Activated CD4-positive, alpha-beta T cell treated with anti-CD3 and anti-CD28 coated beads, Interleukin-2, amount 50 U/mL, for 1 hour (primary cell): Measurements from ENCODE around the gene SMIM41.
A peak's percentile ranks its signal among the peaks of the same experiment; 100 is the strongest.

Experiments
- DNase-seq: peaks from one replicate; pipeline ENCODE4 v3.0.0-alpha.2; 2020

Gene SMIM41

DNA sequence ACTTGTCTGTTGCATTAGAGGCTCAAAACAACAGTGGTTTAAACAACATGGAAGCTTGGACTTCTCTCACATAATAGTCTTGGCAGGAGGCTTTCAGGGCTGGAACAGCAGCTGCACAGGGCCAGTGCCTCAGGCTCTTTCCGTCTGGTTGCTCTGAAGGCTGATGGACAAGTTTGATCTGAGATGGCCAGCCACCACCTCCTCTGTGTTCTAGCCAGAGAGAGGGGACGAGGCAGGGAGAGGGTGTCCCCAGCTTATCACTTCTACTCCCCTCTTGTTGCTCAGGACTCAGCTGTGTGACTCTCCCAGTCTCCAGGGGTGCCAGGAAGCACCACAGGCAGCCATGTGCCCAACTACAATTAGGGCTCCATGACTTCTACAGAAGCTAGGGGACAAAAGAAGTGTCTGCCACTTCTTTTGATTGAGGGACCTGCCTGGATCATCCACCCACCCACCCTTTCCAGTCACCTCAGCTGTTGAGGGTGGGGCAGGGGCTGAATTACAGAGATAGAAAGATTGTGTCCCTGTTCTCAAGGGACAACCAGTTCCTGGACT is 46.6 kb downstream of the SMIM41 start:
- no peak for DNase-seq

DNA sequence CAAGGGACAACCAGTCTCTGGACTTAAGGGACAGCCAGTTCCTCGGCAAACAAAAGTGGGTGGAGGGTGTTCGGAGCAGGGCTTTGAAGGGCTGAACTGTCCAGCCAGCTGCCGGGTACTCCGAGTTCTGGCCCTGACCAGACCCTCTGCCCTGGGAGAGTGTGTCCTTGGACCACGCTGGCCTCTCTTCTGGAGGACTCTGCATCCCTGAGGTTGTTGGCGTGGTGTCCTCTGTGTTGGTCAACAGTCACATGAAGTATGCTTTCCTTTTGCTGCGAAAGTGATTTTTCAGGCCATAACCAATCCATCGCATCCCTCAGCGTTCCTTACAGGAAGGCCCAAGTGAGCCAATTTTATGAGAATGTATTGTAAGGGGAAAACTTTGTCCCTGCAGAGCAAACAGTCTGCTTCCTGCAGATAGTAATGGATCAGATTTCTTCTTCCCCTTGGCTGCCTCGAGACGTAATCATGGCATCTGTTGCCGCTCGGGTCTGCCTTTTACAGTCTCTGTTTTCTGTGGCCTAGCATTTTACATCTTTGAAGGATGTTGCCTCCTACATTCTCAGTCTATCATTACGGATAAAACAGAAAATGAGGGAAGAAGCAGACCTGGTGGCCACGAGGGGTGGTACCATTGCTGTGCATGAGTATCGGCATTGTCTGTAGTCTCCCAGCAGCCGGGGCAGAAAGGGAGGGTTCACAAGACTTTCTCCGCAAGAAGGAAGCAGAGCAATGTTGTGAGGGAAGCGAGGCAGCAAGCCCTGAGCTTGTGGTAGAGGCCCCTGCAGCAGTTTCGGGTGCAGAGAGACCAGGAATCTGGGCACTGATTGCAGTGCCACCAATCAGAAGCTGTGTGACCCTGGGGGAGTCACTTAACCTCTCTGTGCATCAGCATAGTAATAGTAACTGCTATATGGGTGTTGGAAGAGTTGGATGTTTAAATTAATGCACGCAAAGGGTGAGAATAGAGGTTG is 47.4 kb downstream of the SMIM41 start:
- no peak for DNase-seq

DNA sequence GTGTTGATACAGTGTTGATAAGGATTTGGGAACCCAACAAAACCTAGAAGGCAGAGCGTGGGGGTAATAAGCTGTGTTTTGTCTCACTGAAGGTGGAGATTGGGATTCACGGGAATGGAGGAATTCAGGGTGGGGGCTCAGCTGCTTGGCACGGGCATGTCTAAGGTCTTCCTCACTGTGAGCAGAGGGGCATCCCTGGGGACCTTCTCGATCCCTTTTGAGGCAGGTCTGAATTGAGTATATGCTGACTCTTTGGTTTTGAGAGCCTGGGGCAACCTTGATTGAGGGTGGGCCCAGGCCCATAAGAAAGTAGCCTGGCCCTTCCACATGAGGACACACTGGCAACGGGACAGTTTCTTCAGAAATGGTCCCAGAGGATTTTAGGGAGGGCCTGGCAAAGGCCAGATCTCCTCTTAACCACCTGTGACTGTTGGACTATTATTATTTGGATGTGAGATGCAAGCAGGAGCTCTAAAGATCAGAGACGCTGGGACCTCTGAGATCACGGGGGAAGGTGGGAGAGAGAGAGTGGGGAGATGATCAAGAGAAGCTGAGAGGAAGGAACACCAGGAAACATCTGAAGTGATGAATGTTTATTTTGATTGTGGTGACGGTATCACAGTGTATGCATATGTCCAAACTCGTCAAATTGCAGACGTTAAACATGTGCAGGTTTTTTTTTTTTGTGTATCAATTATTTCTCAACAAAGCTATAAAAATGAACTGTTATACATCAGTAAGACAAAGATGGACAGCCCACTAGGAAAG is 48.4 kb downstream of the SMIM41 start:
- no peak for DNase-seq

GRCh38 chr12:52130711-52131110 is 51.2 kb downstream of the SMIM41 start:
- DNase-seq, result no peak

DNA sequence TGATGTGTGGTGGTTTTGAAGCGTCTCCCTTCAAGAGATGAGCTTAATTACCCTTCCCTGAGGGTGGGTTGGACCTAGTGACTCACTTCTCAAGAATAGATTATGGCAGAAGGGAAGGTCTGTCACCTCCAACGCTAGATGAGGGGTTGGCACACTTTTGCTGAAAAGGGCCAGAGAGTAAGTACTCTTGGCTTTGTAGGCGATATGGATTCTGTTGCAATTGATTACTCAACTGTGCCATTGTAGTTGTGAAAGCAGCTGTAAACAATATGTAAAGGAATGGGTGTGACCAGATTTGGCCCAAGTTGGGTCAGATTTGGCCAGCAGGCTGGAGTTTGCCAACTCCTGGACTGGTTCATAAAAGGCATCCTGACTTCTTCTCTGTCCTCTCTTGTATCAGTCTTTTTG is 53.3 kb downstream of the SMIM41 start:
- no peak for DNase-seq

DNA sequence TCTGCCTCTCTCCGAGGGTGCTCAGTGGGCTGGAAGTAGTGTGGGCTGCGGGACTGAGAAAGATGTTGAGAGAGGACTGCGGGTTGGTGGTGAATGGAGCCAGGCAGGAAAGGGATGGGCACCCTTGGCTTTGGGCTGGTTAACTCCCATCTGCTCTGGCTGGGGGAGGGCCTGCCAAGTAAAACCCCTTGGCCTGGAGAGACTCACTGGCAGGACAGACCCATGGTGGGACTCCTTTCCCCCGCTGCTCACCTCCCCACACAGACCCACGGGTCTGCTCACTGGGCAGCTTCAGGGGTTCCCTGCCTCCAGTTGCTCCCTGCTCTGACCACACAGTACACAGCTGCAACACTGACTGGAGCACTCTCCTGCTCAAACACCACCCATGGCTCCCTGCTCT is 58.2 kb downstream of the SMIM41 start:
- DNase-seq, result no peak

GRCh38 chr12:52139147-52139546 is 59.6 kb downstream of the SMIM41 start:
- DNase-seq, result no peak

DNA sequence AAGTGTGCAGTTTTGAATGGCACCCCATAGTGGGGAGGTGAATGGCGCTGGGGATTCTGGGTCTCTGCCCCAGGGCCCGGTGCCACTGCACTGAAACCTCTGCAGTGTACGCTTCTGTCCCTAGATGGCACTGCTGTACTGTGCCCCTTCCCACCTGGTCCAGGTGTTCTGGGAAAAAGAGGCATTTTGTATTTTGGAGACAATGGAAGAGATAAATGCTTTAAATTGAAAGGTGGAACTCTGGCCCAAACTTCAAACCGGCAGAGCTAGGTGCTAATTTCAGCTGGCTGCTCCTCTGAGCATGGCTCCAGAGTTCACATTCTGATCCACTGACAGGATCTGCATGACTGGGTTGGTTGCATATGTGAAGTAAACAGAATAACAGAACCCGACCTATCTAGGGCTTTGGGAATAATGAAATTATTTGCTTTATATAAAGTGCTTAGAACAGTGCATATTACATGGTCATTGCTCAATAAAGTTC is 60.1 kb downstream of the SMIM41 start:
- peak; percentile 46 for DNase-seq

GRCh38 chr12:52141306-52141705 is 61.8 kb downstream of the SMIM41 start:
- DNase-seq, result no peak

DNA sequence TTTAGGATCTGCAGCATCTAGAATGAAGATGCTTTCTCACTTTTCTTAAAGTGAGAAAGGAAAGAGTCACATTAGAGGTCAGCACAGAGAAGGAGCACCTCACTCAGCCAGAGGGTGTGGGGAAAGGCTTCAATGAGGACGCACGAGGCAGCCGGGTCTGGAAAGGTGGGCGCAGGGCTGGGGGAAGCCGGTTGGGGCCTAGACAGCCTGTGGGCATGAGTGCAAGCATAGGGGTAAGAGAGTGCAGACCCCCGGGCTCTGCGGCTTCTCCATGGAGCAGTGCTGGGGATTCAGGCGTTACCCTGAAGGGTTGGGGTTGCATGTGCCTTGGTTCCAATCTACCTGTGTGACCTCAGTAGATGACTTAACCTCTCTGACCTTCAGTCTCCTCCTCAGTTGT is 62.4 kb downstream of the SMIM41 start:
- no peak for DNase-seq

GRCh38 chr12:52142431-52142830 is 62.9 kb downstream of the SMIM41 start:
- no peak for DNase-seq

- DNase-seq, result no peak
Measured at GRCh38 chr12:52144512-52145227, 65.2 kb downstream of the SMIM41 start.

DNA sequence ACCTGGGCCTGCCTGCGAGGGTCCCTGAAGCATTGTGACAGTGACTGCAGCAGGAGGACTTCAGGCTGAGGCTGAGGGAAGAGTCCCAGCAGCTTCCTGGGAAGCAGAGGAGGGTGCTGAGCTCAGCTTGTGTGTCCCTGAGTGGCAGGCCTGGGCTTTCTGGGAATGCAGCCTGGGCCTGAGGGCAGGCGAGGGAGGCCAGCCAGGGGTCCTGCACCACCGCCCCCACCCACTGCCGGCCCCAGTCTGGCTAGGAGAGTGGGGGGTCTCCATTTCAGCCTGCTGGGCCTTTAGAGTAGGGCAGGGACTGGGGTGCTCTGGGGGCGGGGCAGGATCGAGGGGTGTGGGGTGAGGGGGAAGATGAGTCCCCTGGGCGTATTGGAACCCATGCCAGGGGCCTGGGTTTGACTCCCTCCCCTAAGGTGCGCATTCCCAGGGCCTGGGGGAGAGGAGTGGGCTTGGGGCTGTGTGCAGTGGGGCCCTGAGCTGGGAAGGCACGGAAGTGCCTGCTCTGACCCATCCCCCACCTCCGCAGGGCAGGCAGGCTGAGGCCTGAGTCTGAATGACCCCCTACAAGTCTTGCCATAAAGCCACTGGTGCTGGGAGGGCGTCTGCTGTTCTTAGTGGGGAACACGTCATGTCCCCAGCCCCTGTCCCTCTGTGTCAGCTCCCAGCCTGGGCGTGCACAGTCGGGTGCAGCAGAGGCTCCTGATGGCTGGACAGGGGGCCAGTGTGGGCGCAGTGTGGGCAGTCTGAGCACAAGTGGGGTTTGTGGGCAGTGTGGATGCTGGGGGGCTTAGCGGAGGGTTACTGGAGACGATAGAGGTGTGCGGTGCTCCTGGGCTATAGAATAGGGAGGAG is 66.0 kb downstream of the SMIM41 start:
- DNase-seq, result no peak

DNA sequence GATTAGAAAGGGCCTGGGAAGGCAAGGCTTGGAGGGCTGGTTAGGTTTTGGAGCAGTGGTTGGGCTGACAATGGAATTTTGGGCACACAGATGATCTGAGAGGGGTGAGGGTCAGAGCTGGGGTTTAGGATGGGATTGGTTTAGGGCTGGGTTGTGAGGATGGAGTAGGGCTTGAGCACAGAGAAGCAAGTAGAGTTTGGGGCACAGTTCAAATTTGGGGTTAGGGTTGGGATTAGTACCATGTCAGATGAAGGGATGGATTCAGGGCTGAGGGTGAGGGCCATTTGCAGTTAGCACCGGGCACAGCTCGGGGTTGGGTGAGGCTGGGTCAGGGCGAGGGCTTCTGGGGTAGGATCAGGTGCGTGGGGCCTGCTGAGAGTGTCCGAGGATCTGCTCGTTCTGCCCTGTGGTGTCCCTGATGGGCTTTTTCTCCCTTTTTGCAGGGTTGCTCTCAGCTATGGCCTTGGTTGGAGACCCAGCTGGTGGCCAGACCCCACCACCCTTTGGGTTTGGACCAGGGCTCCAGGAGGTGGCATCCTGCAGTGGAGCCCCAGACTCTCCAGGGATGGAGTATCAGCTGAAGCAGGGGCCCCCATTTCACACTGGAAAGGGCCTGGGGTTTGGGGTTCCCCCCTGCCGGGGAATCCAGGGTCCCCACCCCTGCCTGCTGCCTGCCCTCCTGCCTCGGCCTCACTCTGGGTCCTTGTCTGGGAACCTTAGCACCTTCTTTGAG is 66.8 kb downstream of the SMIM41 start:
- no peak for DNase-seq

GRCh38 chr12:52146822-52147366 is 67.4 kb downstream of the SMIM41 start:
- DNase-seq, result no peak

DNA sequence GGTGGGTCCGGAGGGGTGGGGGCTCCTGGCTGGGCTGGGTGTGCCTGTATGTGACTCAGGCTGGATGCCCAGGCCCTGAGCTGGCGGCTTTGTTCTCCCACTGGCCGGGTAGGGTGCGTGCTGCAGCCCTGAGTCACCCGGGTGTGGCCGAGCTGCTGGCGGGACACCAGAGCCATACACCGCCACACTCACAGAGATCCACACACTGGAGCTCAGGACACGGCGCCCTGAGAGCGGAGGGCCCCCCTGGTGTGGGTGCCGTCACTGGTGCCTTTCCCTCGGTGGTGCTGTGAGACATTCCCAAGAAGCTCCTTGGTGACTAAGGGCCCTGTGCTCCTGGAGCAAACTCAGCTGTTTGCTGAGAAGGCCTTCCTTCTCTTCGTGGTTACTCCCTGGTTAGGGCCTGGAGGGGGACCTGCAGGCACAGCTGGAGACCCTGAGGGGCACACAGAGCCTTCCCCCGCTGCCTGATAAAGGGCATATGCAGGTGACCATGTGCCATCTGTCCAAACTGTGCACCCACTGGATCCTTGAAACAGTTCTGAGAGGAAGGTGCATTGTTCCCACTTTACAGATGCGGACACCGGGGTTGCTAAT is 68.0 kb downstream of the SMIM41 start:
- no peak for DNase-seq

DNA sequence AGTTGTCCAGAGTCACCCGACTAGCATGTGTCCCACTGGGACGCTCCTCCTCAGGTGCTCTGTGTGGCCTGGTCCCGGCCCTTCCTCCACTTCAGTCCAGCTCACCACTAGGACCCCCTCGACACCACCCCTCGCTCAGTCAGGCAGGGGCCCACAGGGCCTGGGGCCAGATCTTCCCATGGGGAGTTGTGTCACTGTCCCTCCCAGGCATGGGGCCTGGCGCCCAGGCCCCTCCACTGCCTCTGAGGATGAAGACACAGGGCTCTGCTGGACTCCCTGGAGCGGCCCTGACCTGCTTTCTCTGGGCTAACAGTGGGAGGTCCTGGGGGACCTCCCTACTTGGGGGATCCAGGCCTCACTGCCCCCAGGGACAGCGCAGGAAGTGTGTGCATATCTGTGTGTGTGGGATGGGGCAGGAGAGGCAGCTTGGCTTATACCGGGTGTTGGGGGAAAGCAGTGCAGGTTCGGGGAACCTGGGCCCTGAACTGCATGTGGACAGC is 68.5 kb downstream of the SMIM41 start:
- no peak for DNase-seq

DNA sequence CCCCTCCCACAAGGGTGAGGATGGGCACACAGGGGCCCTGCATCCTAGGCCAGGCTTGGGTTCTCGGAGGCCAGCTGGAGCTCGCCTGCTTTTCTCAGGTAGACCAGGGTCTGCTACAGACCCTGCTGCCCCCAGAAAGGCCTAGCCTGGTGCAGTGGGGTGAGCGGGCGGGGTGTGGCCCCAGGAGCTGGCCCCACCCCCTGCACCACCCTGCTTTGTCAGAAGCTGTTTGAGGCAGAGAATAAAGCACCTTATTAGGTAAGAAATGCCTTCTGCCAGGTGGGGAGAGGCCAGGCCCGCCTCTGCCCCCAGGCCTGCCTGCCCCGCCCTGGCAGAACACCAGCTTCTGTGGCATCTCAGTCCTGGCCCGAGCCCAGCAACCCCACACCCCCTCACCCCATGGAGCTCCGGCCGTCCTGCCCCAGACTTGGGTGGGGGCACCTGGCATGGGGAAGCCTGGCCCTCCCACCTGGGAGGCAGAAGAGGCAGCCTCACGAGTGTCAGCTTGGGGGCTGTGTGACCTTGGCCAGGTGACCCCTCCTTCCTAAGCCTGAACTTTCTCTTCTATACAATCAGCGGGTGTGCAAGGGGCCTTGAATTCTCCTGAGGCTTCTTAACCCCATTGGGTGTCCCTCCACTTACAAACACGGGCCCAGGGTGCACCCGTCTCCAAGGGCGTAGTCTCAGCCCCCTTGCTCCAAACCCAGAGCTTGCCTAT is 69.1 kb downstream of the SMIM41 start:
- no peak for DNase-seq

- DNase-seq, result no peak
Measured at GRCh38 chr12:52149182-52149641, 69.7 kb downstream of the SMIM41 start.
